Activated B cell treated with CpG ODN at 0.5 μM for 24 hours (primary cell): ENCODE results near the gene KCNMA1. TPM values are rescaled to one million over a fixed set of nuclear protein-coding genes. Genes with fewer than 3 reads are reported as not detected.

Source experiments
- ATAC-seq: fragments of 200-7000 bp; cut with Tn5 transposase; one replicate; pipeline ENCODE4 v1.10.0; 2021; ENCODE audit warnings: low read depth, mild to moderate bottlenecking, moderate library complexity
- CTCF ChIA-PET: fragments of 350-600 bp; sonication (Branson Sonifier 250); formaldehyde crosslinking; loops from one replicate; lab custom pipeline; 2021; ENCODE audit warnings: antibody characterized with exemption; lab: Charles Lee
- POLR2A ChIA-PET: fragments of 350-600 bp; sonication (Branson Sonifier 250); formaldehyde crosslinking; loops from one replicate; lab custom pipeline; 2021; ENCODE audit warnings: antibody characterized with exemption; lab: Charles Lee
- DNase-seq: peaks from one replicate; pipeline ENCODE4 v3.0.0; 2022
- H3K27ac Mint-ChIP-seq: one replicate; pipeline ENCODE4 v1.8.0; 2020; ENCODE audit warnings: mixed read lengths
- H3K27me3 Mint-ChIP-seq: one replicate; pipeline ENCODE4 v1.8.0; 2021; ENCODE audit warnings: mixed read lengths
- H3K36me3 Mint-ChIP-seq: one replicate; pipeline ENCODE4 v1.8.0; 2021; ENCODE audit warnings: low read depth, mixed read lengths
- H3K4me1 Mint-ChIP-seq: one replicate; pipeline ENCODE4 v1.8.0; 2021; ENCODE audit warnings: mixed read lengths
- H3K4me3 Mint-ChIP-seq: one replicate; pipeline ENCODE4 v1.8.0; 2020; ENCODE audit warnings: mild to moderate bottlenecking, mixed read lengths
- H3K9me3 Mint-ChIP-seq: one replicate; pipeline ENCODE4 v1.8.0; 2020; ENCODE audit warnings: mixed read lengths
- CTCF ChIP-seq: fragments of 200-600 bp; IDR thresholded peaks from one replicate; pipeline ENCODE4 v1.8.0; 2022; ENCODE audit warnings: antibody characterized with exemption, mild to moderate bottlenecking
- intact Hi-C: fragments of 100-400 bp; cut with micrococcal nuclease; formaldehyde crosslinking; loops from one replicate; pipeline ENCODE4 v1.15.1; 2024
- total RNA-seq: library from RNA; stranded (reverse); gene quantifications from 2 replicates; pipeline ENCODE4 v1.2.3, GENCODE V29; 2022

Gene KCNMA1
- total RNA-seq, 1 donor from 2014 or later = 3.7 TPM

- no peaks in the 10 kb centered on the region for H3K36me3 Mint-ChIP-seq
- peaks cover 1% of the 10 kb centered on the region for H3K4me1 Mint-ChIP-seq
- TF ChIP-seq CTCF = no peak
- DNase-seq (no peak), ATAC-seq (peak; percentile 50)
- no peak overlapping the region for H3K4me3 Mint-ChIP-seq
- CTCF ChIA-PET = interaction anchor here (0.8 to 1.6 kb wide), 3 partner anchors 9 to 356 kb away, joined by 3 to 5 read pairs (median 3); no protein-coding TSS in a partner anchor
- no peak overlapping the region for H3K27ac Mint-ChIP-seq
- POLR2A ChIA-PET = no interaction called here
- intact Hi-C loops = loop anchor here (5.0 kb wide), 1 partner anchor 271 kb away; no protein-coding TSS in a partner anchor
- no peaks in the 10 kb centered on the region for H3K9me3 Mint-ChIP-seq
- no peaks in the 10 kb centered on the region for H3K27me3 Mint-ChIP-seq
Measured at GRCh38 chr10:76902949-76903348, 734.7 kb downstream of the KCNMA1 start.

GRCh38 chr10:76901701-76902100 is 735.9 kb downstream of the KCNMA1 start:
- peaks cover 6% of the 10 kb centered on the region for H3K4me1 Mint-ChIP-seq
- no peaks in the 10 kb centered on the region for H3K9me3 Mint-ChIP-seq
- intact Hi-C loops = loop anchor here (5.0 kb wide), 1 partner anchor 269 kb away; no protein-coding TSS in a partner anchor
- no peak overlapping the region for H3K4me3 Mint-ChIP-seq
- no peak for TF ChIP-seq CTCF
- ChIA-PET CTCF (no interaction called here), POLR2A (no interaction called here)
- ATAC-seq (no peak), DNase-seq (no peak)
- H3K27ac Mint-ChIP-seq = no peak overlapping the region
- H3K27me3 Mint-ChIP-seq = no peaks in the 10 kb centered on the region
- no peaks in the 10 kb centered on the region for H3K36me3 Mint-ChIP-seq

DNA sequence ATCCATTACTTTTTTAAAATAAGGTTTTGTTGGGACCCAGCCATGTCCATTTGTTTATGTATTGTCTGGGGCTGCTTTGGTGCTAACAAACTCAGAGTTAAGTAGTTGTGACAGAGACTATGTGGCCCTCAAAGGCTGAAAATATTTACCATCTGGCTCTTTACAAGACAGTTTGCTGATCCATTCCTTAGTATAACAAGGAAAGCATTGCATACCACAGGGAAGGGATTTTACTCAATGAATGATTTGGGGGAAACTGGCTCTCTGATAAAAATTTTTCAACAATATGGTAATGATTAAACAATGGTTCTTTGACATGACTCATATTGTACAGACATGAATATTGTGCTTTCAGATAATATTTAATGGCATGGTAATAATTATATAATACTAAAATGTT is 738.1 kb downstream of the KCNMA1 start:
- no peak overlapping the region for H3K4me3 Mint-ChIP-seq
- no peaks in the 10 kb centered on the region for H3K36me3 Mint-ChIP-seq
- no peaks in the 10 kb centered on the region for H3K27me3 Mint-ChIP-seq
- CTCF ChIA-PET = no interaction called here
- DNase-seq (no peak), ATAC-seq (no peak)
- intact Hi-C loops = no loop called here
- peaks cover 12% of the 10 kb centered on the region for H3K4me1 Mint-ChIP-seq
- no peak overlapping the region for H3K27ac Mint-ChIP-seq
- peaks cover 9% of the 10 kb centered on the region for H3K9me3 Mint-ChIP-seq
- TF ChIP-seq CTCF = no peak
- POLR2A ChIA-PET = no interaction called here

GRCh38 chr10:76892766-76893479 is 744.7 kb downstream of the KCNMA1 start:
- no peak for DNase-seq
- ATAC-seq = no peak
- Mint-ChIP-seq H3K4me1 (peaks cover 13% of the 10 kb centered on the region), H3K9me3 (peaks cover 11% of the 10 kb centered on the region), H3K4me3 (no peak overlapping the region), H3K27ac (no peak overlapping the region), H3K36me3 (no peaks in the 10 kb centered on the region), H3K27me3 (no peaks in the 10 kb centered on the region)
- ChIA-PET CTCF (no interaction called here), POLR2A (no interaction called here)
- intact Hi-C loops = no loop called here
- TF ChIP-seq CTCF = no peak

DNA sequence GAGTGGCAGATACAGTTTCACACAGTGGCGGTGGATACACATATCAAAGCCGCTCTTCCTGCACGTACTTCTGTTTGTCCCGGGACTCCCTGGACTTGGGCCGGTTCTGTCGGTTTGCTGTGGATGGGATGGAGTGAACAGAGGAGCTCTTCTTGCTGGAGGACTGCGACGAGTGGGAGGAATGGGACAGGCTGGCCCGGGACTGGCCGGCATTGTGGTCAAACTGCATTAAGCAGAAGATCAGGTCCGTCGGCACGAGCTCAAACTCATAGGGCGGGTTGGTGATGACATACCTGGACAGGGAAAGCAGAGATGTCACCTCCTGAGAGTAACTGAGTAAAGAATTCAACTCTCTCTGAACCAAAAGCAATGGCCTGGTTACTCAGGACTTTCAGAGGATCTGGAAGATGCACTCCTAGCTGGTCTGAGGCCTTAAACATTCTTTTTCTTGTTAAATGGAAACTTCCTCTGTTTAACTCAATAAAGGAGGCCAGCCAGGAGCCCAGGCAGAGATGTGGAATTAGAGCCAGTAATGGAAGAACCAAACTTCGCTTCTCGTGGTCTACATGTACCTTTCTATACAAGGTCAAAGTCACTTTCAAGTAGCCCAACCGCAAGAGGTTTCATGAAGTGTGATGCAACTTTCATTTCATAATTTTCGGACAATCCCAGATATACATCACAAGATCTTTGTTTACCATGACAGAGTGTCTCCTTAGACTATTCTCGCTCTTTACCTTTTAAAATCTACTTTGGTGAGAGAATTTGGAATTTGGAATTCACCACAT is 750.2 kb downstream of the KCNMA1 start:
- intact Hi-C loops = no loop called here
- CTCF ChIA-PET = no interaction called here

More for the DNA sequence above, 750.2 kb downstream of the KCNMA1 start:
- no peak for ATAC-seq
- no peaks in the 10 kb centered on the region for H3K27me3 Mint-ChIP-seq
- no peak overlapping the region for H3K27ac Mint-ChIP-seq
- H3K4me3 Mint-ChIP-seq = no peak overlapping the region
- no peak for DNase-seq
- no peaks in the 10 kb centered on the region for H3K36me3 Mint-ChIP-seq
- H3K9me3 Mint-ChIP-seq = no peaks in the 10 kb centered on the region
- peaks cover 36% of the 10 kb centered on the region for H3K4me1 Mint-ChIP-seq
- no peak for TF ChIP-seq CTCF
- POLR2A ChIA-PET = no interaction called here
